ENCODE data around the gene CHST8.

CHST8 gene

DNA sequence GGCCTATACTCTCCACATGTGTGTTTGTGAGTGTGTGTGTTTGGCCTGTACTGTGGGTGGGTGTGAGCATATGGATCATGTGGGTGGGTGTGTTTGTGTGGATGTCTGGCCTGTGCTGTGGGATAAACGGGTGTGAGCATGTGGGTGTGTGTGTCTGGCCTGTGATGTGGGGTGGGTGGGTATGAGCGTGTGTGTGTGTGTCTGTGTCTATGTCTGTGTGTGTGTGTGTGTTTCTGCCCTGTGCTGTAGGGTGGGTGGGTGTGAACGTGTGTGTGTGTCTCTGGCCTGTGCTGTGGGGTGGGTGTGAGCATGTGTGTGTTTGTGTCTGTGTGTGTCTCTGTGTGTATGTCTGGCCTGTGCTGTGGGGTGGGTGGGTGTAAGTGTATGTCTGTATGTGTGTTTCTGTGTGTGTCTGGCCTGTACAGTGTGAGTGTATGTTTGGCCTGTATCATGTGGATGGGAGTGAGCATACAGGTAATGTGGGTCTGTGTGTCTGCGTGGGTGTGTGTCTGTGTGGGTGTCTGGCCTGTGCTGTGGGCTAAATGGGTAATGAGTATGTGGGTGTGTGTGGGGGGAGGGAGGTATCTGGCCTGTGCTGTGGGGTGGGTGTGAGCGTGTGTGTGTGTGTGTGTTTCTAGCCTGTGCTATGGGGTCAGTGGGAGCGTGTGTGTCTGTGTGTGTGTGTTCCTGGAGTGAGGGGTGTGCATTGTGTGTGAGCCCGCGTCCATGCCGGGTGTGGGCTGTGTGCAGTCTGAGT lies 154.2 kb downstream of the CHST8 start:
- DNase-seq (ENCODE audit: extremely low spot score, insufficient read length, low read depth) = no peak
- FAIRE-seq = no peak

DNA sequence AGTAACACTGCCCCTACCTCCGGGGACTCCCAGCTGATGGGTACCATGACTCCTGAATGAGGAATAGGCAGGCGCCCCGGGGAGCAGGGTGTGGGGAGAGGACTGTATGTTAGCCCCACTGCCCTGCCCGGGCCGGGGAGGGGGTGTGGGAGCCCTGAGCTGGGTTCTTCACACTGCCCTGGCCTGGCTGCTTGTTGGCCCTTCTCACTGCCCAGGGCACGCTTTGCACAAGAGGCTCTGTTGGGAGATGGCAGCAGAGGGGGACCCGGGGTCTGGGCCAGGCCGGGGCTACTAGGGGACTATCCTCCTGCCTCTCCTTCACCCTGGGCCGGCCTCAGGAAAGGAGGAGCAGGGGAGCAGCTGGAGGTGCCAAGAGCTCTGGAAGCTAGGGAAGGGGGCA lies 155.6 kb downstream of the CHST8 start:
- no peak for FAIRE-seq
- DNase-seq (ENCODE audit: extremely low spot score, insufficient read length, low read depth) = no peak

GRCh38 chr19:33777753-33778088 lies 156.0 kb downstream of the CHST8 start:
- DNase-seq (ENCODE audit: extremely low spot score, insufficient read length, low read depth) (no peak), FAIRE-seq (no peak)

- FAIRE-seq (peak; percentile 86), DNase-seq (ENCODE audit: extremely low spot score, insufficient read length, low read depth) (peak; percentile 92)
Observed at GRCh38 chr19:33778089-33778791, 156.5 kb downstream of the CHST8 start.

GRCh38 chr19:33779849-33780248 lies 158.1 kb downstream of the CHST8 start:
- no peak for DNase-seq (ENCODE audit: extremely low spot score, insufficient read length, low read depth)
- FAIRE-seq = no peak

DNA sequence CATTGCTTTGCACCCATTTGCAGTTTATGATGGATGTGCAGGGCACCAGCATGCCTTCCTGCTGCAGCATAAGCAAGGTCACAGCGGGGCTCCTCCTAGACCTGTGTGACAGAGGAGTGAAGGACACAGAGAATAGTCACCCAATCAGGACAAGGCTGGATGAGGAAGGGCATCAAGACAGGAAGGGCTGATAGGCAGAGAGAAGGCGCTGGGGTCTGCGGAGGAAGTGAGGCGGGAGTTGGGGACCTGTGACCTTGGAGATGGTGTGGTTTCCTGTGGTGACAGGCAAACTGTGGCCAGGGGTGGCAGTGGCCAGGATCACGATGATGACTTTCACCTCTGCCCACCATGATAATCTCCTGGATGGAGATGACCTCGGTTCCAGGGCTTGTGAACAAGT lies 158.5 kb downstream of the CHST8 start:
- FAIRE-seq = no peak
- no peak for DNase-seq (ENCODE audit: extremely low spot score, insufficient read length, low read depth)

GRCh38 chr19:33780746-33781145 lies 159.0 kb downstream of the CHST8 start:
- no peak for DNase-seq (ENCODE audit: extremely low spot score, insufficient read length, low read depth)

DNA sequence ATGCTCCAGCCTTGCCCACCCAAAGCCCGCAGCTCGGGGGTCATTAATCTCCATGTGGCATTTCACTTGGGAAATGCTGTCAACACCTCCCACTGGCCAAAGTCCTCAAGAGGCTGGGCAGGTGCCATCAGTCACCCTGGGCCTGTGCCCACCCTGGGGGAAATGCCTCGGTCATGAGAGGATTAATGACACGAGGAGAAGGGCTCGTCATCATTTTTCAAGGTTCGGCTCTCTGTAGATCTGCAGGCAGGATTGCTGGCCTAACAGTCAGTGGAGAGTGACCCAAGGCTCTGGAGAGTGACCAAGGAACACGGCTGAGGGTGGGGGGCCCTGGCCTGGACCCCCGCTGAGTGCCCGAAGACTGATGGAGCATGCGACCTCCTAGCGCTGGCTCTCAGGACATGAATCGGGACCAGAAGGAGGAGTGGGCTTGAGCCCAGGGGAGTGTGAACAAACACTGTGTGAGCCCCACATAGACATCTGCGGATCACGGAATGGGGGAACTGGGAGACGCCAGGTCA lies 159.7 kb downstream of the CHST8 start:
- no peak for DNase-seq (ENCODE audit: extremely low spot score, insufficient read length, low read depth)
- FAIRE-seq = no peak

More at GRCh38 chr19:33780746-33781145, 159.0 kb downstream of the CHST8 start:
- no peak for FAIRE-seq

- DNase-seq (ENCODE audit: extremely low spot score, insufficient read length, low read depth) (no peak), FAIRE-seq (no peak)
Observed at GRCh38 chr19:33781996-33782395, 160.2 kb downstream of the CHST8 start.

GRCh38 chr19:33784432-33784831 lies 162.7 kb downstream of the CHST8 start:
- FAIRE-seq (no peak), DNase-seq (ENCODE audit: extremely low spot score, insufficient read length, low read depth) (no peak)

DNA sequence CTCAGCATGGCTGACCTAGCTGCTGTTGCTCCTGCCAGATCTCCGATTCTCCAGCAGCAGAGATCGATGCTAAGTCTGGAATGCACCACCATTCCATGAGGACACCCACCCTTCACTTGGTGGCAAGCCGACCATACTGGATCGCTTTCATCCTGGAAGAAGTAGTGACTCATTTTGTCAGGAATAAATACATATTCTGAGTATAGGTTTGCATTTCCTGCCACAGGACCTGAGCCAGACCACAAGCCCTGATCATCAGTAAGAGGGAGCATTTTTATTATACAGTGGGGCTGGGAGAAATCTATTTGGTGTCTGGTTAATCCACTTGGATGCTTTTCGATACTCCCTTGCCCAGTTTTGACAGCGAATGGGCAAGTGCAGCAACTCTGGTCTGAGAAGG lies 164.0 kb downstream of the CHST8 start:
- no peak for DNase-seq (ENCODE audit: extremely low spot score, insufficient read length, low read depth)
- no peak for FAIRE-seq

DNA sequence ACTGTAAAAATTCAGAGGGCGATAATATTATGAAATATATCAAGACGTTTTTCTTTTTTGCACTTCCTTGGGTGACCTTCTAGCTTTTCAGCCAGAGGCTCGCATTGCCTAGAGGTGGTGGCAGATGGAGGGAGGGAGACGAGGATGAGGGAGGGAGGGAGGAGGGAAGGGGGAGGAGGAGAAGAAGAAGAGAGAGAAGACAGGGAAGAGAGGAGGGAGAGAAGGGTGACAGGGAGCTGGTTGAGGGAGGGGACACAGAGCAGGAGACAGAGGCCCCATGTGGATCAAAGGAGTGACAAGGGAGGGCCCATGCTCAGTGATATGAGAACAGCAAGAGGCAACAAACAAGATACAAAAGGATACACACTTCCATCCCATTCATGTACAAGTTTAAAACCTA lies 166.9 kb downstream of the CHST8 start:
- FAIRE-seq (no peak), DNase-seq (ENCODE audit: extremely low spot score, insufficient read length, low read depth) (no peak)

DNA sequence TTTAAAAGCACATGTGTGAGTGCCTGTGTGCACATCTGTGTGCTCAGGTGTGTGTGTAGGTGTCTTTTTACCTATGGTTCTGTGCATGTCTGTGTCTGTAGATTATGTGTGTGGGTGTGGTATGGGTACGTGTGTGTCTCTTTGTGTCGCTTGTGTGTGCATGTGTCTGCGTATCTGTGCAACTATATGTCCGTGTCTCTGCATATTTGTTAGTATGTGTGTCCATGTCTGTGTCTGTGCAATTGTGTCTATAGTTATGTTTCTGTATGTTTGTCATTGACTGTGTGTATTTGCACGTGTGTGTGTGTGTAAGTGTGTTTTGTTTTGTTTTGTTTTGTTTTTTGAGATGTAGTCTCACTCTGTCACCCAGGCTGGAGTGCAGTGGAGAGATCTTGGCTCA lies 167.6 kb downstream of the CHST8 start:
- DNase-seq (ENCODE audit: extremely low spot score, insufficient read length, low read depth) (no peak), FAIRE-seq (no peak)

DNA sequence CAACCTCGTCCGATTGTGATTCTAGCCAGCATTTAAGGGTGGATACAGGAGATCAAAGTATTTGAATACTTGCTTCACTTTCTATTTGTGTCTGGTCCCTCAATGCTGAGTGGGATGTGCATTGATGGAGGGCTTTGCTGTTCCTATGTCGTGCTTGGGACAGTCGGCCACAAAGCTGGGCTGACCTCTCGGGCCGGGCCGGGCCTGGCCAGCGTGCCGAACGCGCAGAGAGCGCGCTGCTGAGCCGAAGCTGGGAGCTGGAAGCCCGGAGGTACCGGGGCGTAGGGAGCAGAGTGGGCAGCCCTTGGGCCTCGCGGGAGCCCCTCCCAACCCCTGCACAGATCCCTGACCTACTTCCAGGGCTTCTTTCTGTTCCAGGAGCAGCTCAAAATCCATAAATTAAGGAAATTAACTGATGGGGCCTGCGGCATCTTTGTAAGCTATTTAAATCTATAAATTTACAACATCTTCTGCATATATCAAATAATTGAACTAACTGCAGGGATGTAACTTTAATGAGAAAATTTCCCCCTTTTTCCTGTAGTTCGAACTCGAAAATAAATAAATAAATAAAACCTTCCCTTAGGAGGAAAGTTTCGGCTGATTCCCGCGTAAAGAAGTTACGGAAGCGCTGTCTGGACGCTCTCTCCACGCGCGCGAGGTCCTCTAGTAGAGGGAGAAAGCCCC lies 173.1 kb downstream of the CHST8 start:
- no peak for FAIRE-seq
- no peak for DNase-seq (ENCODE audit: extremely low spot score, insufficient read length, low read depth)

DNA sequence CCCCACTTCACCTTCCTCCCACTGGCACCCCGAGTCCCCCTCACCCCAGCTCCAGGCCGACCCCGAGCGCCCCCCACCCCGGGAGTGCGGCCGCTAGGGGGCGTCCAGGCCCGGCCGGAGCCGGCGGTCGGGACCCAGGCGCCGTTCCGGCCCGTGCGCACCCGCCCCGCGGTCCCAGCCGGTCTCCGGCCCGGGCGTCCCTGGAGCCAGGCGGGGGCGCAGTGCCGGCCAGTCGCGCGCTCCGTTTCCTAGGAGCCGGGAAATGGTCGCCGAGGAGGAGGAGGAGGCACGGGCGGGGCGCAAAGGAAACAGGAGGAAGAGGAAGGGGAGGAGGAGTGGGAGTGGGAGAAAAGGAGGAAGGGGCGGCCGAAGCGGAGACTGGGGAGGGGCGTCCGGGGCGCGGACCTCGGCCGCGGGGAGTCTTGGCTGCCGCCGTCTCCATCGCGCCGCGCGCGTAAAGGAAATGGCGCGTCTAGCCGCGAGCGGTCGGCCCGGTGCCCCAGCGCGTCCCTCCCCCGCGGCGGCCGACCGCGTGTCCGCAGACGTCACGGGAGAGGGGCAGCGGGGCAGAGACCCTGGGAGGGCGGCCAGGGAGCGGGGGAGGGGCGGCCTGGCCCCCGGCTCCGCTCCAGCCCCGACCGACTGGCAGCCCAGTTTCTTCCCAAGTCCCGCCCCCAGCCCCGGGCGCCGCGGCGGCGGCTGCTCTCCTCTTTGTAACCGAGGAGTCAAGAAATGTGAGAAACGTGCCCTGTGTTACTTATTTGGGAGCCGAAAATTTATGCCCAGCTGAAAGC lies 173.8 kb downstream of the CHST8 start:
- no peak for DNase-seq (ENCODE audit: extremely low spot score, insufficient read length, low read depth)
- FAIRE-seq = no peak

DNA sequence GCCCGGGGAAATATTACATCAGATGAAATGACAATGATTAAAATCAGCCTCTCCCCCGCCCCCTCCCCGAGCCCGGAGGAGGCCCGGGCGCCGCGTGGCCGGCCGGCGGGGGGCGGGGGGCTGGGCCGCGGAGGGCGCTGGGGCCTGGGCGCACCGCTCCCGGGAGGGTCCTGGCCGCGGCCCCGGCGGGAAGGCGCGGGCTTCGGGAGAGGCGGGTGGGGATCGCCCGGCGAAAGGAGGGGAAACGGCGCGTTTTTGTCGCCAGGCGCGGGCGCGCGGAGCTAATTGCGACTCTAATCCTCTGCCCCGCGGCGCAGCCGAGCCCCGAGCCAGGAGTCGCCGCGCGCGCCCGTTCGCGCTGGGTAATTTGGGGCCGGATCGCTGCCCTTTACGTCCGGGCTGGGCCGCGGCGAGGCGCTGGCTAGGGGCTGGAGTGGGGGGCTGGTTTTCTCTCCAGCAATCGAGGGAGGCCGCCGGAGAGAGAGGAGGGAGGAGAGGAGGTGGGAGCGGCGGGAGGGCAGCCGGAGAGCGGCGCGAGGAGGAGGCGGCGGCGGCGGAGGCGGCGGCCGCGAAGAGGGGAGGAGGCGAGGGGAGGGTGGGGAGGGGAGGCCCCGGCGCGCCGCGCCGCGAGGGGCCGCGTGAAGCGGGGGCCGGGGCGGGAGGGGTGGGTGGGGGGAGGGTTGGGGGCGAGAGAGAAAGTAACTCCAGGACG lies 174.6 kb downstream of the CHST8 start, which contains the start of gene KCTD15:
TSS of gene KCTD15 (plus strand) at position 707 of the 712 bp plus-strand sequence. CDS start 3,585 bp downstream, outside the sequence.
- DNase-seq (ENCODE audit: extremely low spot score, insufficient read length, low read depth) (no peak), FAIRE-seq (no peak)

GRCh38 chr19:33797802-33798671 lies 176.3 kb downstream of the CHST8 start:
- no peak for DNase-seq (ENCODE audit: extremely low spot score, insufficient read length, low read depth)
- no peak for FAIRE-seq

DNA sequence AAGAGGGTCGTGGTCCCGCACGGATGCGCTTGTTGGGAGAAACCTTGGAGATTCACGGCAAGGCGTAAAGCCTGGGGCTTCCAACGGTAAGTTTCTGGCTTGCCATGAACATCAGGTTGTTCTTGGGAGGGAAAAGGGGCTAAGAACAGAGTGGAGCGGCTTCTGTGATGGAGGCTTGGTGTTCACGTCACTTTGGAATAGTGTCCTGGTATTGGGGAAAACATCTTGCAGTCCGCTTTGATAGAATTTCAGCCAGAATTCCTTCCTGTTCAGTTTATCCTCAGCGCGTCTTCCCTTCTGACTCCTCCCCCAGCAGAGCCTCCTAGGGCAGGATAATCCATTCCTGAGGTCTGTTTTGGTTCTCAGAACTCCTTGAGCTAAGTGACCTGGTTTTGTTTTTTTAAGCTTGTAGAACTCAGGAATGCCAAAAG lies 176.9 kb downstream of the CHST8 start:
- no peak for FAIRE-seq
- no peak for DNase-seq (ENCODE audit: extremely low spot score, insufficient read length, low read depth)

Data from GM18507 (cell line).